H9 (cell line): ENCODE measurements around the gene TOMM5. TPM values are rescaled to one million over a fixed set of nuclear protein-coding genes. Genes with fewer than 3 reads are reported as not detected.
A peak's percentile ranks its signal among the peaks of the same experiment; 100 is the strongest.

Source experiments
- DNase-seq: peaks from one replicate; pipeline ENCODE4 v3.0.0-alpha.2; 2017
- H2AFZ ChIP-seq: one replicate; pipeline ENCODE4 v1.6.1; 2013; ENCODE audit warnings: mild to moderate bottlenecking, low read length, control low read depth, moderate library complexity
- H2AK5ac ChIP-seq: 2 replicates; pipeline ENCODE4 v1.6.1; 2013; ENCODE audit warnings: low read length, control low read depth, mixed read lengths; ENCODE audit not compliant: insufficient read length
- H2BK120ac ChIP-seq: one replicate; pipeline ENCODE4 v1.6.1; 2013; ENCODE audit warnings: low read depth, mild to moderate bottlenecking, low read length, control low read depth, inconsistent platforms; ENCODE audit not compliant: poor library complexity, severe bottlenecking
- H2BK12ac ChIP-seq: 2 replicates; pipeline ENCODE4 v1.6.1; 2013; ENCODE audit warnings: low read length, control low read depth, mixed read lengths, low read depth; ENCODE audit not compliant: insufficient read length
- H2BK15ac ChIP-seq: 2 replicates; pipeline ENCODE4 v1.6.1; 2013; ENCODE audit warnings: low read depth, low read length, control low read depth
- H2BK20ac ChIP-seq: one replicate; pipeline ENCODE4 v1.6.1; 2013; ENCODE audit warnings: low read depth, mild to moderate bottlenecking, low read length, control low read depth, inconsistent platforms; ENCODE audit not compliant: poor library complexity, severe bottlenecking
- H2BK5ac ChIP-seq: 2 replicates; pipeline ENCODE4 v1.6.1; 2013; ENCODE audit warnings: low read length, control low read depth, mixed read lengths; ENCODE audit not compliant: insufficient read length
- H3K14ac ChIP-seq: 2 replicates; pipeline ENCODE4 v1.6.1; 2013; ENCODE audit warnings: low read length, control low read depth; ENCODE audit not compliant: insufficient read depth
- H3K18ac ChIP-seq: 2 replicates; pipeline ENCODE4 v1.6.1; 2013; ENCODE audit warnings: low read depth, mild to moderate bottlenecking, mixed read lengths, low read length, control low read depth; ENCODE audit not compliant: insufficient read length
- H3K23ac ChIP-seq: 2 replicates; pipeline ENCODE4 v1.6.1; 2013; ENCODE audit warnings: low read length, control low read depth, mixed read lengths, low read depth; ENCODE audit not compliant: insufficient read length
- H3K23me2 ChIP-seq: 2 replicates; pipeline ENCODE4 v1.6.1; 2013; ENCODE audit warnings: low read depth, mild to moderate bottlenecking, mixed read lengths, low read length, control low read depth; ENCODE audit not compliant: insufficient read length, poor library complexity, severe bottlenecking
- H3K27ac ChIP-seq: 2 replicates; pipeline ENCODE4 v1.5.1; 2013; ENCODE audit warnings: low read length, control low read depth, mixed read lengths, low read depth; ENCODE audit not compliant: insufficient read length
- H3K27me3 ChIP-seq: 2 replicates; pipeline ENCODE4 v1.6.1; 2013; ENCODE audit warnings: low read length, control low read depth, inconsistent platforms; ENCODE audit not compliant: insufficient read depth
- H3K4ac ChIP-seq: 2 replicates; pipeline ENCODE4 v1.6.1; 2013; ENCODE audit warnings: low read depth, mild to moderate bottlenecking, control low read depth, inconsistent platforms, low read length, moderate library complexity
- H3K4me1 ChIP-seq: 2 replicates; pipeline ENCODE4 v1.6.1; 2013; ENCODE audit warnings: low read length, control low read depth, inconsistent platforms; ENCODE audit not compliant: insufficient read depth
- H3K4me2 ChIP-seq: 2 replicates; pipeline ENCODE4 v1.6.1; 2013; ENCODE audit warnings: low read length, control low read depth, mixed read lengths; ENCODE audit not compliant: insufficient read length, insufficient read depth
- H3K56ac ChIP-seq: 2 replicates; pipeline ENCODE4 v1.6.1; 2013; ENCODE audit warnings: low read depth, mild to moderate bottlenecking, mixed read lengths, low read length, control low read depth; ENCODE audit not compliant: insufficient read length
- H3K79me1 ChIP-seq: 2 replicates; pipeline ENCODE4 v1.6.1; 2013; ENCODE audit warnings: low read depth, mild to moderate bottlenecking, moderate library complexity, low read length, control low read depth, inconsistent platforms; ENCODE audit not compliant: insufficient read depth, poor library complexity, severe bottlenecking
- H3K79me2 ChIP-seq: 2 replicates; pipeline ENCODE4 v1.6.1; 2013; ENCODE audit warnings: low read length, control low read depth, inconsistent platforms; ENCODE audit not compliant: insufficient read depth
- H3K9ac ChIP-seq: 2 replicates; pipeline ENCODE4 v1.6.1; 2013; ENCODE audit warnings: low read length, control low read depth, mixed read lengths; ENCODE audit not compliant: insufficient read length; ENCODE audit errors: extremely low read depth
- H3K9me3 ChIP-seq: one replicate; pipeline ENCODE4 v1.6.1; 2013; ENCODE audit warnings: low read depth, low read length, inconsistent platforms; ENCODE audit not compliant: control insufficient read depth
- H3T11ph ChIP-seq: one replicate; pipeline ENCODE4 v1.6.1; 2013; ENCODE audit warnings: mild to moderate bottlenecking, low read length, control low read depth, inconsistent platforms
- H4K20me1 ChIP-seq: one replicate; pipeline ENCODE4 v1.6.1; 2013; ENCODE audit not compliant: control insufficient read depth, insufficient read length, insufficient read depth
- H4K5ac ChIP-seq: 2 replicates; pipeline ENCODE4 v1.6.1; 2013; ENCODE audit warnings: low read depth, mild to moderate bottlenecking, mixed read lengths, low read length, control low read depth; ENCODE audit not compliant: insufficient read length
- H4K8ac ChIP-seq: replicated peaks from 2 replicates; pipeline ENCODE4 v1.6.1; 2013; ENCODE audit warnings: low read length, control low read depth, mixed read lengths, low read depth; ENCODE audit not compliant: insufficient read length
- H4K91ac ChIP-seq: 2 replicates; pipeline ENCODE4 v1.6.1; 2013; ENCODE audit warnings: low read depth, mild to moderate bottlenecking, moderate library complexity, mixed read lengths, low read length, control low read depth; ENCODE audit not compliant: insufficient read length
- H3K27ac Mint-ChIP-seq, 3 experiments: 2 replicates in 2 of 3; 3 replicates in 1 of 3; pipeline ENCODE4 v1.8.0; 2020 to 2021; ENCODE audit warnings: mixed read lengths in 3 of 3, mild to moderate bottlenecking in 1 of 3, moderate library complexity in 1 of 3
- H3K27me3 Mint-ChIP-seq: 2 replicates; pipeline ENCODE4 v1.8.0; 2021; ENCODE audit warnings: low read depth, mild to moderate bottlenecking, moderate library complexity, mixed read lengths
- H3K36me3 Mint-ChIP-seq, 3 experiments: 2 replicates in 2 of 3; 3 replicates in 1 of 3; pipeline ENCODE4 v1.8.0; 2020 to 2021; ENCODE audit warnings: low read depth in 3 of 3, mixed read lengths in 3 of 3; ENCODE audit not compliant: insufficient read depth in 1 of 3
- H3K4me1 Mint-ChIP-seq, 2 experiments: 2 replicates each; pipeline ENCODE4 v1.8.0; 2020; ENCODE audit warnings: mixed read lengths in 2 of 2
- H3K4me3 Mint-ChIP-seq, 2 experiments: 2 replicates in 1 of 2; 3 replicates in 1 of 2; pipeline ENCODE4 v1.8.0; 2020 to 2021; ENCODE audit warnings: mild to moderate bottlenecking in 2 of 2, mixed read lengths in 2 of 2, moderate library complexity in 1 of 2
- H3K9me3 Mint-ChIP-seq, 2 experiments: 2 replicates in 1 of 2; 3 replicates in 1 of 2; pipeline ENCODE4 v1.8.0; 2020; ENCODE audit warnings: mild to moderate bottlenecking in 2 of 2, mixed read lengths in 2 of 2, moderate library complexity in 1 of 2
- CTCF ChIP-seq: fragments of 200-600 bp; sonication (generic); conservative IDR thresholded peaks from 3 replicates; pipeline ENCODE4 v1.8.0; 2021; ENCODE audit warnings: antibody characterized with exemption, mild to moderate bottlenecking
- WGBS: extraction: QIAGEN DNeasy Blood & Tissue Kit; methylation state at CpG from one replicate; pipeline ENCODE4 v1.1.7; 2013; ENCODE audit warnings: missing lambda C conversion rate, low lambda C conversion rate, mixed read lengths; ENCODE audit not compliant: insufficient read length; ENCODE audit errors: extremely low coverage; 5-methylcytosine and 5-hydroxymethylcytosine counted together
- total RNA-seq: library from RNA; stranded (reverse); gene quantifications from 2 replicates; pipeline ENCODE4 v1.2.1, GENCODE V29; 2021

The TOMM5 gene
- total RNA-seq, 1 experiment from 2014 or later, result 124 TPM

- Mint-ChIP-seq H3K4me3 (no peak overlapping the region), H3K9me3 (no peaks in the 10 kb centered on the region; a peak in 1 of 5 replicates), H3K36me3 (no peaks in the 10 kb centered on the region), H3K27ac (peak overlapping the region in 1 of 3 experiments; percentile 4; a peak in 2 of 7 replicates), H3K27me3 (no peaks in the 10 kb centered on the region), H3K4me1 (peaks cover 25% of the 10 kb centered on the region in 2 experiments)
- no CpG with 5 or more reads among the region's 5 CpGs for WGBS
- no peaks in the 10 kb centered on the region for H4K20me1 ChIP-seq
- H3K27me3 ChIP-seq, result no peaks in the 10 kb centered on the region
- no peaks in the 10 kb centered on the region for H3K9me3 ChIP-seq
- H3K23me2 ChIP-seq, result no peaks in the 10 kb centered on the region
- H3K18ac ChIP-seq, result no peak overlapping the region
- H3T11ph ChIP-seq, result no peak overlapping the region
- H3K14ac ChIP-seq, result no peak overlapping the region
- no peak overlapping the region for H2AK5ac ChIP-seq
- H4K5ac ChIP-seq, result no peak overlapping the region
- no peak overlapping the region for H3K9ac ChIP-seq
- no peak overlapping the region for H2BK5ac ChIP-seq
- no peak overlapping the region for H3K4me2 ChIP-seq
- H3K4ac ChIP-seq, result no peak overlapping the region
- no peak for TF ChIP-seq CTCF
- no peak for DNase-seq
- no peak overlapping the region for H2BK12ac ChIP-seq
- no peak overlapping the region for H3K56ac ChIP-seq
- H2BK20ac ChIP-seq, result no peak overlapping the region
- H4K8ac ChIP-seq, result no peak overlapping the region
- H3K4me1 ChIP-seq, result peaks cover 8% of the 10 kb centered on the region; the same call in 1 of the 2 replicates
- no peak overlapping the region for H3K27ac ChIP-seq
- H4K91ac ChIP-seq, result no peak overlapping the region
- no peaks in the 10 kb centered on the region for H3K79me2 ChIP-seq
- H3K79me1 ChIP-seq, result no peaks in the 10 kb centered on the region
- H2AFZ ChIP-seq, result no peak overlapping the region
- H3K23ac ChIP-seq, result no peak overlapping the region
- no peak overlapping the region for H2BK120ac ChIP-seq
- H2BK15ac ChIP-seq, result no peak overlapping the region
Measured at GRCh38 chr9:37626708-37627292, 34.4 kb upstream of the TOMM5 start.
